ENCODE data around the gene PRR23E. TPM values are rescaled to one million over a fixed set of nuclear protein-coding genes. Genes with fewer than 3 reads are reported as not detected.

Gene PRR23E
- polyA plus RNA-seq, 1 of the 3 experiments (the other 2 are of a cell fraction), result not detected

DNA sequence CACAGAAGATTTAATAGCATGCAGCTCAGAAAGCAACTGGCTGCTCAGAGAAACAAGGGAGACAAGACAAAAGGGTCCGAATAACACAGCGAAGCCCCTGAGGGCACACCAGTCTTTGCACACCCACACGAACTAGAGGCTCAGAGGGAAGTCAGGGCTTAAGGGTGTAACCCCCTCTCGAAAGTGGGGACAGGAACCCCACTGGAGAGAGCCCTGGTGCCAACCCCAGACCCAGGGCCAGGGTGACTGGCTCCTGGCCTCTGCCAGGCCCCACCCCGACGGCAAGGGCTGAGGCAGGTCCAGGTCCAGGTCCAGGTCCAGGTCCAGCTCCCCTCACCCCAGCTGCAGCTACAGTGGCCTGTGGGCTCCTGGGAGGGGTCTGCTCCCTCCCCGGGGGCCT, 10.5 kb upstream of the PRR23E start:
- CTCF ChIA-PET, result interaction anchor here (1.2 to 1.6 kb wide), 2 partner anchors 9 to 12 kb away, joined by 3 to 4 read pairs; no protein-coding TSS in a partner anchor
- Histone ChIP-seq H3K36me3 (replicated peaks in 1 of 2; ENCODE audit: control insufficient read depth in 1 of 2, insufficient read depth in 2 of 2, low read length in 1 of 2) (peaks cover 0 to 3% of the 10 kb centered on the region in 2 experiments), H3K9ac (no peak overlapping the region), H3K4me1 (ENCODE audit: control insufficient read depth in 1 of 2, insufficient read depth in 2 of 2, low read depth in 1 of 2, low read length in 1 of 2) (peaks cover 0 to 22% of the 10 kb centered on the region in 2 experiments; a peak in 2 of 4 replicates), H3K4me2 (no peak overlapping the region), H2AFZ (ENCODE audit: low read depth) (no peak overlapping the region), H3K79me2 (ENCODE audit: insufficient read depth) (no peaks in the 10 kb centered on the region), H4K20me1 (ENCODE audit: insufficient read depth) (no peaks in the 10 kb centered on the region), H3K27ac (ENCODE audit: low read depth in 2 of 2, low read length in 1 of 2) (no peak overlapping the region), H3K27me3 (ENCODE audit: insufficient read depth) (no peaks in the 10 kb centered on the region), H3K4me3 (ENCODE audit: low read depth in 2 of 2, low read length in 1 of 2) (no peak overlapping the region), H3K9me3 (peaks cover 12% of the 10 kb centered on the region; the same call in 1 of the 2 replicates), H3F3A (replicated peaks; ENCODE audit: insufficient read depth) (peaks cover 8% of the 10 kb centered on the region), H3K9me2 (no peaks in the 10 kb centered on the region)
- POLR2A ChIA-PET, result interaction anchor here (1.7 kb wide), 1 partner anchor 9 kb away, joined by 7 read pairs; no protein-coding TSS in a partner anchor
- 56% methylated on average over 4 of the region's 7 CpGs for WGBS (ENCODE audit: low lambda C conversion rate)
- TF ChIP-seq, protein P1, sequence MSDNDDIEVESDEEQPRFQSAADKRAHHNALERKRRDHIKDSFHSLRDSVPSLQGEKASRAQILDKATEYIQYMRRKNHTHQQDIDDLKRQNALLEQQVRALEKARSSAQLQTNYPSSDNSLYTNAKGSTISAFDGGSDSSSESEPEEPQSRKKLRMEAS (IDR thresholded peaks at IDR 0.05; ENCODE audit: low read depth), result no peak
- TF ChIP-seq RXRA (IDR thresholded peaks at IDR 0.05; ENCODE audit: borderline replicate concordance, low read depth), result no peak
- TF ChIP-seq SIN3A (IDR thresholded peaks at IDR 0.05; ENCODE audit: borderline replicate concordance, low read depth, low read length), result no peak
- TF ChIP-seq YY1 (IDR thresholded peaks at IDR 0.05; ENCODE audit: low read depth), result no peak
- TF ChIP-seq MEF2A (IDR thresholded peaks at IDR 0.05; ENCODE audit: borderline replicate concordance, low read depth), result no peak
- no peak for TF ChIP-seq FOXJ3 (CRISPR knock-in tag; IDR thresholded peaks at IDR 0.05)
- no peak for TF ChIP-seq FOSL2 (IDR thresholded peaks at IDR 0.05; ENCODE audit: borderline replicate concordance, low read depth)
- TF ChIP-seq, protein P2, sequence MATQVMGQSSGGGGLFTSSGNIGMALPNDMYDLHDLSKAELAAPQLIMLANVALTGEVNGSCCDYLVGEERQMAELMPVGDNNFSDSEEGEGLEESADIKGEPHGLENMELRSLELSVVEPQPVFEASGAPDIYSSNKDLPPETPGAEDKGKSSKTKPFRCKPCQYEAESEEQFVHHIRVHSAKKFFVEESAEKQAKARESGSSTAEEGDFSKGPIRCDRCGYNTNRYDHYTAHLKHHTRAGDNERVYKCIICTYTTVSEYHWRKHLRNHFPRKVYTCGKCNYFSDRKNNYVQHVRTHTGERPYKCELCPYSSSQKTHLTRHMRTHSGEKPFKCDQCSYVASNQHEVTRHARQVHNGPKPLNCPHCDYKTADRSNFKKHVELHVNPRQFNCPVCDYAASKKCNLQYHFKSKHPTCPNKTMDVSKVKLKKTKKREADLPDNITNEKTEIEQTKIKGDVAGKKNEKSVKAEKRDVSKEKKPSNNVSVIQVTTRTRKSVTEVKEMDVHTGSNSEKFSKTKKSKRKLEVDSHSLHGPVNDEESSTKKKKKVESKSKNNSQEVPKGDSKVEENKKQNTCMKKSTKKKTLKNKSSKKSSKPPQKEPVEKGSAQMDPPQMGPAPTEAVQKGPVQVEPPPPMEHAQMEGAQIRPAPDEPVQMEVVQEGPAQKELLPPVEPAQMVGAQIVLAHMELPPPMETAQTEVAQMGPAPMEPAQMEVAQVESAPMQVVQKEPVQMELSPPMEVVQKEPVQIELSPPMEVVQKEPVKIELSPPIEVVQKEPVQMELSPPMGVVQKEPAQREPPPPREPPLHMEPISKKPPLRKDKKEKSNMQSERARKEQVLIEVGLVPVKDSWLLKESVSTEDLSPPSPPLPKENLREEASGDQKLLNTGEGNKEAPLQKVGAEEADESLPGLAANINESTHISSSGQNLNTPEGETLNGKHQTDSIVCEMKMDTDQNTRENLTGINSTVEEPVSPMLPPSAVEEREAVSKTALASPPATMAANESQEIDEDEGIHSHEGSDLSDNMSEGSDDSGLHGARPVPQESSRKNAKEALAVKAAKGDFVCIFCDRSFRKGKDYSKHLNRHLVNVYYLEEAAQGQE (IDR thresholded peaks at IDR 0.05; ENCODE audit: low read depth, low read length), result no peak
- no peak for TF ChIP-seq GATA2 (CRISPR knock-in tag; IDR thresholded peaks at IDR 0.05)
- no peak for TF ChIP-seq TAF1 (IDR thresholded peaks at IDR 0.05; ENCODE audit: borderline replicate concordance, low read depth, low read length)
- no peak for TF ChIP-seq GABPA (IDR thresholded peaks at IDR 0.05; ENCODE audit: low read depth)
- TF ChIP-seq, protein P3, sequence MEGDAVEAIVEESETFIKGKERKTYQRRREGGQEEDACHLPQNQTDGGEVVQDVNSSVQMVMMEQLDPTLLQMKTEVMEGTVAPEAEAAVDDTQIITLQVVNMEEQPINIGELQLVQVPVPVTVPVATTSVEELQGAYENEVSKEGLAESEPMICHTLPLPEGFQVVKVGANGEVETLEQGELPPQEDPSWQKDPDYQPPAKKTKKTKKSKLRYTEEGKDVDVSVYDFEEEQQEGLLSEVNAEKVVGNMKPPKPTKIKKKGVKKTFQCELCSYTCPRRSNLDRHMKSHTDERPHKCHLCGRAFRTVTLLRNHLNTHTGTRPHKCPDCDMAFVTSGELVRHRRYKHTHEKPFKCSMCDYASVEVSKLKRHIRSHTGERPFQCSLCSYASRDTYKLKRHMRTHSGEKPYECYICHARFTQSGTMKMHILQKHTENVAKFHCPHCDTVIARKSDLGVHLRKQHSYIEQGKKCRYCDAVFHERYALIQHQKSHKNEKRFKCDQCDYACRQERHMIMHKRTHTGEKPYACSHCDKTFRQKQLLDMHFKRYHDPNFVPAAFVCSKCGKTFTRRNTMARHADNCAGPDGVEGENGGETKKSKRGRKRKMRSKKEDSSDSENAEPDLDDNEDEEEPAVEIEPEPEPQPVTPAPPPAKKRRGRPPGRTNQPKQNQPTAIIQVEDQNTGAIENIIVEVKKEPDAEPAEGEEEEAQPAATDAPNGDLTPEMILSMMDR (IDR thresholded peaks at IDR 0.05), result no peak
- no peak for TF ChIP-seq CHD2 (IDR thresholded peaks at IDR 0.05; ENCODE audit: low read length, partially characterized antibody)
- no peak for TF ChIP-seq JUND (IDR thresholded peaks at IDR 0.05)
- DNase-seq, result no peak

Data from SK-N-SH (cell line).